T follicular helper cell (primary cell): ENCODE data around the gene TCEAL3.
"Not testable (repeated sequence)": the region's sequence is repeated elsewhere in the genome, so short reads cannot be mapped to it uniquely, and the experiment has no call there.

Source experiments
- DNase-seq: peaks from one replicate; pipeline ENCODE4 v3.0.0-alpha.2; 2020; ENCODE audit warnings: low read depth
- total RNA-seq, 2 experiments: gene quantifications; one replicate each; lab custom pipeline; 2026; lab: John Stamatoyannopoulos, UW

TCEAL3 gene, protein sequence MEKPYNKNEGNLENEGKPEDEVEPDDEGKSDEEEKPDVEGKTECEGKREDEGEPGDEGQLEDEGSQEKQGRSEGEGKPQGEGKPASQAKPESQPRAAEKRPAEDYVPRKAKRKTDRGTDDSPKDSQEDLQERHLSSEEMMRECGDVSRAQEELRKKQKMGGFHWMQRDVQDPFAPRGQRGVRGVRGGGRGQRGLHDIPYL
- total RNA-seq, result 4.1 to 9.5 reads per million in 2 experiments

DNA sequence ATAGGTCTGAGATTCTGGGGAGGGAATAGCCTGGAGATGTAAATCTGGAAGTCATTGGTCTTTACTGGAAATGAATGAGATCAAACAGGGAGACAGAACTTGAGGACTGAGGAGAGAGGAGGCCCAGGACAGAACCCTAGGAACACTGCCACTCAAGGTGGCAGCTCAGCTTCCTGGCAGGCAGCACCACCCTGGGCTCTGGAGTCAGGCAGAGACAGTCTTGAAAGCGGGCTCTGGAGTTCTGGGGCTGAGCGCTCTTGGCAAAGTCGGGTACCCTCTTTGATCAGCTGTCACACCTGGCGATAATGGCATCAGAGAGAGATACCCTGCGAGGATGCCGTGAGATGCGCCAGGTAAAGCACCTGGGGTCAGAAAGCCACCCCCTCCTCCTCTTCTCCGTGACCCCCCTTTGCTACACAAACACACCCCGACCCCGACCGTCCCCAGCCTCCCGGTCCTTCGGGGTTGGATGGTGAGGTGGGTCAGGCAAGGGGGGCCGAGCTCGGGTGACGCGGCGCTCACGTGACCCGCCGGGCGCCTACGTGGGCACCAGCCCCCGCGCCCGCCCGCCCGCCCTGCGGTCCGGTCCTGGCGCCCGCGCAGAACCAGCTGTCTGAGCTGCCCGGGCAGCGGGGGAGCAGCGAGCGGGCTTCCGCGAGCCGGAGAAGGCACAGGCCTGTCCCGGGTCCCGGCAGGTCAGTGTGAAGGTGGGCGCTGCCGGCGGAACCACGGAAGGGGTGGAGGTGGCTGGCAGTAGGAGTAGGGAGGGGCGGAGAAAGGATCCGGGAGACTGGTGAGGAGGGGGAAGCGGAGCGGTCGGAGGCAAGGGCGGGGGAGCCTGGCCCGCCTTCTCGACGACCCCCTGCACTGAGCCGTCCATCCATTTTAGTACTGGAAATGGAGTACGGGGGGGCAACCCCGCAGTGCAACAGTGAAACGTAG, at the start of gene TCEAL3:
TSS of gene TCEAL3 (plus strand) at position 600 of the 942 bp plus-strand sequence. CDS start 1,102 bp downstream, outside the sequence.
- peak; percentile 20 for DNase-seq

DNA sequence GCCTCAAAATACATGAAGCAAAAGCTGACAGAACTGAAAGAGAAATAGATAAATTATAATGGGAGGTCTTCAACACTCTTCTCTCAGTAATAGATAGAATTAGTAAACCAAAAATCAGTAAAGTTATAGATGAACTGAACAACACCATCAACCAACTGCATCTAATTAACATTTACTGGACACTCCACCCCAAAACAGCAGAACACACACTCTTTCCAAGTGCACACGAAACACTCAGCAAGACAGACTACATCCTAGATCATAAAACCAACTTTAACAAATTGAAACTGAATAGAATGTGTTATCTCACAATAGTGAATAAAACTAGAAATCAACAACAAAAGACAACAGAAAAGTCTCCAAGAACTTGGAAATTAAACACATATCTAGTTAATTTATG, 47.5 kb upstream of the TCEAL3 start:
- no peak for DNase-seq

DNA sequence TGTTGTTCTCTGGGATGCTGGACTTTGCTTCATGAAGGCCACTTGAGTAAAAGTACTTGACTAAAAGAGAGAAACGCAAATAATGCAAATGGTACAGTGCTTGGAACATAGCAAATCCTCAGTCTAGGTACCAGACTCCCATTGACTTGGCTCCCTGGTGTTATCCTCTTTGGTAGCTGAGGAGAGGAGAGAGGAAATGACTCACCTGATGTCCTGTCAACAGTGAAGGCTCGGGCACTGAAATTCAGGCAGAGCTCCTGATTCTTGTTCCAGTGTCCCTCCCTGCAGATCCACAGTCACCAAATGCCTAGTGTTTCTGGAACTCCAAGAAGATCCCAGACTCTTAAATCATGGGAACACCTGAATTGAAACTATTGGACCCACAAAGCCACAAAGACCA, 45.0 kb upstream of the TCEAL3 start:
- no peak for DNase-seq

DNA sequence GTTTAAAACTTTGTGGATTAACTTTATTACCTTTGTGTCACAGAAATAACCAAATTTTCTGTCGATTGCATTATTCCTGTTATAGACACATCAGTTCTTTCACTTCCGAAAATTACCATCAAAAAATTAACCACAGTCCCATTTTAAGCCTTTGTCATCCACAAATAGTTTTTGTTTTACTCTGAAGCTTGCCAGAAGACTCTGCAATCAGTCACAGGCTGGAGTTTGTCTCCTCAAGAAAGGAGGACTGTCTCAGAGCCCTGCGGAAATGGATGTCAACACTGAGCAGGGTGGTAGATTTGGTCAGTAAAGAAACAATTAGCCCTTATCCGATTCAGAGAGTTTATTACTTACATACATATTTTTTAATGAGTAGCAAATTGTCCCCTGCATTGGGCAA, 42.6 kb upstream of the TCEAL3 start:
- DNase-seq, result no peak

GRCh38 chrX:103565752-103566151, 42.0 kb upstream of the TCEAL3 start:
- DNase-seq, result no peak

- DNase-seq, result no peak
These were observed 36.6 kb upstream of the TCEAL3 start for GRCh38 chrX:103571121-103571520.

DNA sequence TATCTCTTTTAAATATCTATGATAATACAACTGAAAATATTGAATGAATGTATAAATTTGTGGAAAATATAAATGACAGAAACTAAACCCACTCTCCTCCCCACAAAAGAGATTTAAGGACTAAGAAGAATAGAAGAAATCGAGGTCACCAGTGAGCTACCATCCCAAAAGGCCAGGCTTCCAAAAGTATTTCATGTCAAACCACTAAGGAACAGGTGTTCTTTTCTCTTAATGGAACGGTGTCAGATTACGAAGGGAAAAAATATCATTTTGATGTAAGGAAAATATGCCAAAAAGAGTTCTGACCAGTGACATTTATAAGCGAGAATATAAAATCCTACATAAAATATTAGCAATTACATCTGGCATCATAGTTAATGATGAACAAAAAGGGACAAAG, 36.0 kb upstream of the TCEAL3 start:
- no peak for DNase-seq

DNA sequence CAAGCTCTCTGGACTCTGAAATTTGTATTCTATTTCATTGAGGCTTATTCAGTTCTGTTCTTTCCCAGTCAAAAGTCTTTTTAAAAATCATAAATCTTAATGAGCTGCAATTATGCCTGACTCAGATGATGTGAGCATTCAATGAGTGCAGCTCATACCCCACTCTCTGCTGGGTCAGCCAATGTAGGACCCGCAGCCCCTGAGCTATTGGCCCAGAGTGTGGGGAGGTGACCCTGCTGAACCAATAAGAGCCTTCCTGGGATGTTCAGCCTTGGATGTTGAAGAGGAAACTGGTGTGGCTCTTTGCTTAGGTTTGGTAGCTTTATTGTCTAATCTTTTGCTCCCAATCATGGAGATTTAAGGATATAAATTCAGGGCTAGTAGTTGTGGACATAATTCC, 34.6 kb upstream of the TCEAL3 start:
- no peak for DNase-seq

- no peak for DNase-seq
These were observed 23.2 kb upstream of the TCEAL3 start for GRCh38 chrX:103584596-103584995.

DNA sequence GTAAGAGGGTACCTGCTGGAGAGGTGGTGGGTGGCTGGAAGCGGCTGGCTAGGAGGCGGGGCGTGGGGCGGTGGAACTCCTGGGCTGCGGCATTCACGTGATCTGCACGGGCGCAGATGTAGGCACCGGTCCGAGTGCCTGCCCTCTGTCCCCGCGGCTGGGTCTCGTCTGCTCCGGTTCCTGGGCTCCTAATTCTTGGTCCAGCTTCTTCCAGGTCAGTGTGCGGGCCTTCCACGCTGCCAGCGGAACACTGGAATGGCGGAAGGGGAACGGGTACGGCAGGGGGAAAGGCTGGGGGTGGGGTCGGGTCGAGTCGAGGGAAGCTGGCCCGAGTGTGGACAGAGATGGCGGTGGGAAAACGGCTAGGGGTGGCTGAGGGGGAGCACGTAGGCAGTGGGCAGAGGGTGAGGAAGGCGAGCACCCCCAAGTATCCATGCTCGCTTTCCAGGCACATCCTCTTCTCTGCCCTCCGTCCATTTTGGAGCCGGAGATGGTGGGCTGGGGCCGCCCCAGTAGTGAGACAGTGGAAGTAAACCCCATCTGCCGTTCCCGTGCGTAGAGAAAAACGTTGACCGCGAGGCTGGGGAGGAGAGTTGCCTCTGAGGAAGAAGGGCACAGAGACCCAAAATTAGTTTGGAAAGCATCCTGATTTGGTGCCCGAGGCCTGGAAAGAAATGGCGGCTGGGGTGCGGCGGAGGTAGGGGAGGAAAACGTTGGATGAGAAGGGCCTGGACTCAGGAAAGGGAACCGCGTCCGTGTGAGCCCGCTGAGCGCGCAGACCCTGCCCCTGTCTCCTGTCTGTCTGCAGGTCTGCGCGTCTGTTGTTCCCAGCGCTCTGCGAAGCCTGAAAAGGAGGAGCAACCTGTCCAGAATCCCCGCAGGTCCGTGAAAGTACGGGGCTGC, 22.1 kb upstream of the TCEAL3 start, which contains the start of gene TCEAL4:
TSS of gene TCEAL4 (plus strand) at position 105 of the 903 bp plus-strand sequence. CDS start 1,161 bp downstream, outside the sequence.
- DNase-seq, result no peak

DNA sequence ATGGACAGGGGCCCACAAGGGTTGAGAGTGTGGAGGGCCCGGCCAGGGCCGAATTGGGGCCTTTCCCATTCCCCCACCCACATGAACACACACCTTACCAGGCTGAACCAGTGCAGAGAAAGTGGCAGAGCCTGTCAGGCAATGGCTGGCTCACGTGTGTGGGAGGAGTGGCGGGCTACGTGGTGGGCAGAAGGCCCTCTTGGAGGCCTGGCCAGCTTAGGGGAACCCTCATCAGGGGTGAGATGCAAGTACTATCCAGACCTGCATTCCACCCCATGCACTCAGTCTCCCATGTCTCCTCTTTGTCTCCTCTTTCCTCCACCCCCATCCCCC, 21.5 kb upstream of the TCEAL3 start:
- no peak for DNase-seq

DNA sequence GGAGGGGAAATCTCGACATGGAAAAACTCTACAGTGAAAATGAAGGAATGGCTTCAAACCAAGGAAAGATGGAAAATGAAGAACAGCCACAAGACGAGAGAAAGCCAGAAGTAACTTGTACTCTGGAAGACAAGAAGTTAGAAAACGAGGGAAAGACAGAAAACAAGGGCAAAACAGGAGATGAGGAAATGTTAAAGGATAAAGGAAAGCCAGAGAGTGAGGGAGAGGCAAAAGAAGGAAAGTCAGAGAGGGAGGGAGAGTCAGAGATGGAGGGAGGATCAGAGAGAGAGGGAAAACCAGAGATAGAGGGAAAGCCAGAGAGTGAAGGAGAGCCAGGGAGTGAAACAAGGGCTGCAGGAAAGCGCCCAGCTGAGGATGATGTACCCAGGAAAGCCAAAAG, 21.1 kb upstream of the TCEAL3 start:
- no peak for DNase-seq

GRCh38 chrX:103592295-103592694, 15.5 kb upstream of the TCEAL3 start:
- not testable (repeated sequence) for DNase-seq

- not testable (repeated sequence) for DNase-seq
These were observed 12.6 kb upstream of the TCEAL3 start for GRCh38 chrX:103595202-103595601.

DNA sequence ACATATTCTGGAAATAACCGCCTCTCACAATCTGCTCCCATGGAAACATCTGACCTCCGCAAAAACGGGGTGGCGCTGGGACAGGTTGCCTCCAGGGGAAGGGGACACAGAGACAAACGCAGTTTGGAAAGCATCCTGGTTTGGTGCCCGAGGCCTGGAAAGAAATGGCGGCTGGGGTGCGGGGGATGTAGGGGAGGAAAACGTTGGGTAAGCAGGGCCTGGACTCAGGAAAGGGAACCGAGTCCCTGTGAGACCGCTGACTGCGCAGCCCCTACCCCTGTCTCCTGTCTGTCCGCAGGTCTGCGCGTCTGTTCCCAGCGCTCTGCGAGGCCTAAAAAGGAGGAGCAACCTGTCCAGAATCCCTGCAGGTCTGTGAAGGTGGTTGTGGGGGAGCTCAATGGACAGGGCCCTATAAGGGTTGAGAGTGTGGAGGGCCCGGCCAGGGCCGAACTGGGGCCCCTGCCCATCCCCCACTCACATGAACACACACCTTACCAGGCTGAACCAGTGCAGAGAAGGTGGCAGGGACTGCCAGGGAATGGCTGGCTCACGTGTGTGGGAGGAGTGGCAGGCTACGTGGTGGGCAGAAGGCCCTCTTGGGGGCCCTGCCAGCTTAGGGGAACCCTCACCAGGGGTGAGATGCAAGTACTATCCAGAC, 672 bp downstream of the TCEAL3 start:
- DNase-seq, result no peak

- no peak for DNase-seq
These were observed 2.5 kb downstream of the TCEAL3 start for GRCh38 chrX:103610282-103610681.

GRCh38 chrX:103613362-103613890, 5.7 kb downstream of the TCEAL3 start:
- DNase-seq, result no peak

DNA sequence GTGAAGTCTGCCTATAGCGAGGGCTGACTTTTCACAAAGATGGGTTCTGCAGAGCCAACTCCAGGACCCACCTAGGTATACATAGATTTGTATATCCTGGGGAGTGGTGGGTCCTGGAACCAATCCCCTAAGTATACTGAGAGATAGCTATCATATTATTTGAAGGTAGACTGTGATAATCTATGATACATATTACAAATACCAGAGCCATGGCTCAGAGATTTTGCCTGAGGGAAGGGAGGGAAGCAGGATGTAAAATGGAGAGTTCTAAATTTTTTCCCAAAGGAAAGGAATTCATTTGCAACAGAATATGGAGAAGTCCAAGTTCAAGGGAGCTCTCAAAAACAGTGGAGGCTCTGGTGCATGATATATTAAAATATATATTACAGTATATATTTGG, 7.2 kb downstream of the TCEAL3 start:
- no peak for DNase-seq

DNA sequence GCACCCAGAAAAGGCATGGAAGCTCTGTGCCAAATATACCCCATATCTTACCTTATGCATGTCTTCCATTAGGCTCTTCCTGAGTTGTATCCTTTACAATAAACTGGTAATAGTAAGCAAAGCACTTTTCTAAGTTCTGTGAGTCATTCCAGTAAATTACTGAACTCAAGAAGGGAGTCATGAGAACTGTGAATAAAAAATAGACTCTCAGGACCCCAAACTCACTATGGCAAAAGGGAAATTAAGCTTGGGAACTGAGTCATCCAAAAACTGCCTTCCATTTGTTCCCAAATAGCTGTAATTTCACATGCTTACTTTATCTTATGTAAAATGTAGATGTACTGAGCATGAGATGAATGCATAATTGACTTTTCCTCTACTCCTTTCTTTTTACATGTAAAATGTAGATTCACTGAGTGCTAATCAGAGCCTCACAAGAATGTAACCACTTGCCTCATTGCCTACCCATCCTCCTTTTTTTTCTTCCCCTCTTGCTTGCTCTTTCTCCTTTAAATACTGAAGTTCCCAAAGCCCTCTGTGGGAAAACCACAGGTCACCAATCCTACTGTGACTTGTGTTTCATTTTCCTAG, 8.1 kb downstream of the TCEAL3 start:
- no peak for DNase-seq

GRCh38 chrX:103616676-103617186, 9.0 kb downstream of the TCEAL3 start:
- DNase-seq, result no peak

GRCh38 chrX:103624111-103624510, 16.3 kb downstream of the TCEAL3 start:
- no peak for DNase-seq
